ENCODE results near the gene ABCC5. TPM values are rescaled to one million over a fixed set of nuclear protein-coding genes. Genes with fewer than 3 reads are reported as not detected.

Gene ABCC5
- total and polyA plus RNA-seq, 2 experiments from 2014 or later: 27.8 to 41.4 TPM

- Histone ChIP-seq H3K27me3 (no peaks in the 10 kb centered on the region), H2AFZ (no peak overlapping the region), H3K4me2 (no peak overlapping the region), H3K27ac (no peak overlapping the region), H3K79me2 (no peaks in the 10 kb centered on the region), H3K4me1 (ENCODE audit: insufficient read depth) (no peaks in the 10 kb centered on the region), H3K36me3 (replicated peaks; ENCODE audit: insufficient read depth, low read depth) (no peaks in the 10 kb centered on the region), H3K4me3 (no peak overlapping the region), H3K9me2 (replicated peaks; ENCODE audit: insufficient read depth) (no peaks in the 10 kb centered on the region), H3K9me3 (ENCODE audit: low read depth) (no peaks in the 10 kb centered on the region), H4K20me1 (ENCODE audit: insufficient read depth, poor library complexity, severe bottlenecking) (no peaks in the 10 kb centered on the region)
- TF ChIP-seq CTCF (IDR thresholded peaks at IDR 0.05; ENCODE audit: poor library complexity) (no peak), EZH2phosphoT487 (IDR thresholded peaks at IDR 0.05; ENCODE audit: low read depth, severe bottlenecking, unreplicated experiment) (no peak), EZH2 (IDR thresholded peaks at IDR 0.05; ENCODE audit: borderline replicate concordance) (no peak)
- WGBS (ENCODE audit: low lambda C conversion rate, missing lambda C conversion rate): 97% methylated on average over 6 of the region's 7 CpGs
- no peak for DNase-seq (ENCODE audit: low spot score)
Observed at GRCh38 chr3:184050217-184050847, 32.6 kb upstream of the ABCC5 start.

- 85% methylated on average over 5 of the region's 5 CpGs for WGBS (ENCODE audit: low lambda C conversion rate, missing lambda C conversion rate)
- Histone ChIP-seq H3K9me3 (ENCODE audit: low read depth) (no peaks in the 10 kb centered on the region), H3K4me3 (no peak overlapping the region), H3K27me3 (no peaks in the 10 kb centered on the region), H3K9me2 (replicated peaks; ENCODE audit: insufficient read depth) (no peaks in the 10 kb centered on the region), H3K79me2 (no peaks in the 10 kb centered on the region), H3K4me1 (ENCODE audit: insufficient read depth) (no peaks in the 10 kb centered on the region), H3K36me3 (replicated peaks; ENCODE audit: insufficient read depth, low read depth) (no peaks in the 10 kb centered on the region), H2AFZ (no peak overlapping the region), H3K27ac (no peak overlapping the region), H3K4me2 (no peak overlapping the region), H4K20me1 (ENCODE audit: insufficient read depth, poor library complexity, severe bottlenecking) (no peaks in the 10 kb centered on the region)
- no peak for DNase-seq (ENCODE audit: low spot score)
- TF ChIP-seq CTCF (IDR thresholded peaks at IDR 0.05; ENCODE audit: poor library complexity) (no peak), EZH2 (IDR thresholded peaks at IDR 0.05; ENCODE audit: borderline replicate concordance) (no peak), EZH2phosphoT487 (IDR thresholded peaks at IDR 0.05; ENCODE audit: low read depth, severe bottlenecking, unreplicated experiment) (no peak)
Observed at GRCh38 chr3:184045995-184046394, 28.3 kb upstream of the ABCC5 start.

- 93% methylated on average over 1 of the region's 1 CpG for WGBS (ENCODE audit: low lambda C conversion rate, missing lambda C conversion rate)
- TF ChIP-seq EZH2 (IDR thresholded peaks at IDR 0.05; ENCODE audit: borderline replicate concordance): no peak
- TF ChIP-seq EZH2phosphoT487 (IDR thresholded peaks at IDR 0.05; ENCODE audit: low read depth, severe bottlenecking, unreplicated experiment): no peak
- no peak for TF ChIP-seq CTCF (IDR thresholded peaks at IDR 0.05; ENCODE audit: poor library complexity)
- Histone ChIP-seq H3K4me1 (ENCODE audit: insufficient read depth) (no peaks in the 10 kb centered on the region), H3K79me2 (no peaks in the 10 kb centered on the region), H3K27me3 (no peaks in the 10 kb centered on the region), H3K4me2 (no peak overlapping the region), H3K9me2 (replicated peaks; ENCODE audit: insufficient read depth) (no peaks in the 10 kb centered on the region), H3K27ac (no peak overlapping the region), H3K4me3 (no peak overlapping the region), H4K20me1 (ENCODE audit: insufficient read depth, poor library complexity, severe bottlenecking) (no peaks in the 10 kb centered on the region), H2AFZ (no peak overlapping the region), H3K9me3 (ENCODE audit: low read depth) (no peaks in the 10 kb centered on the region), H3K36me3 (replicated peaks; ENCODE audit: insufficient read depth, low read depth) (no peaks in the 10 kb centered on the region)
- DNase-seq (ENCODE audit: low spot score): no peak
Observed at GRCh38 chr3:184042617-184043016, 24.9 kb upstream of the ABCC5 start.

All from hepatocyte (in vitro differentiated cells).